GM12872 (cell line): ENCODE data around the gene CHDH.

ENCODE experiments used
- CTCF ChIP-seq: IDR thresholded peaks from 3 replicates; pipeline ENCODE4 v1.5.1; 2011; ENCODE audit warnings: low read depth, mild to moderate bottlenecking, low read length, moderate library complexity; ENCODE audit not compliant: insufficient read depth

The CHDH gene

GRCh38 chr3:53801319-53801718, 44.9 kb downstream of the CHDH start:
- TF ChIP-seq CTCF = no peak

- no peak for TF ChIP-seq CTCF
Observed at GRCh38 chr3:53800041-53800906, 45.9 kb downstream of the CHDH start.

GRCh38 chr3:53799338-53799865, 46.8 kb downstream of the CHDH start:
- TF ChIP-seq CTCF = no peak

GRCh38 chr3:53798144-53798543, 48.1 kb downstream of the CHDH start:
- TF ChIP-seq CTCF = no peak

GRCh38 chr3:53795789-53796560, 50.2 kb downstream of the CHDH start:
- TF ChIP-seq CTCF = no peak

GRCh38 chr3:53795176-53795575, 51.0 kb downstream of the CHDH start:
- TF ChIP-seq CTCF = no peak

GRCh38 chr3:53794597-53794996, 51.6 kb downstream of the CHDH start:
- TF ChIP-seq CTCF = no peak
